22Rv1 (cell line): ENCODE results near the gene MYCBPAP.

Experiments
- ZFX ChIP-seq: fragments of 450-650 bp; IDR thresholded peaks from 2 replicates; pipeline ENCODE4 v1.6.1; 2017; ENCODE audit warnings: antibody characterized with exemption, borderline replicate concordance
- TF ChIP-seq, protein P1 (sequence below): fragments of 450-650 bp; IDR thresholded peaks from 2 replicates; pipeline ENCODE4 v1.5.1; 2017; ENCODE audit warnings: mild to moderate bottlenecking

DNA sequence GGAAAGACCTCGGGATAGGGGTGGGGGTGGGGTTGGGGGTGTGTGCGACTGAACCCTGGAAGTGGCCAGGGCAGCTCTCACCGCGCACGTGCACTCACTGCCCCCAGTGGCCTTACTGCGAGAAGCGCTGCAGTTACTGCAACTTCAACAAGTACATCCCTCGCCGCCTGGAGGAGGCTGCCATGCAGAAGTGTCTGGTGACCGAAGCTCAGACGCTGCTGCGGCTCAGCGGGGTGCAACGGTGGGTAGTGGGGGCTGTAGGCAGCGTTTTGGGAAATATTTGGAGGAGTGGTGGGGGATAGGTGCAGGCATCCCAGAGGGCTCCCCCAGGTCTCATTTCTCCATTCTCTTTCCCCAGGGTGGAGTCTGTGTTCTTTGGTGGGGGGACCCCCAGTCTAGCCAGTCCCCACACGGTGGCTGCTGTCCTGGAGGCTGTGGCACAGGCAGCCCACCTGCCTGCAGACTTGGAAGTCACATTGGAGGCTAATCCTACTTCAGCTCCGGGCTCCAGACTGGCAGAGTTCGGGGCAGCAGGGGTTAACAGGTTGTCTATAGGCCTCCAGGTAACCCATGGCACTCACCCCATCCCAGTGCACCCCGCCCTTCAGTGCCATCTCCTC lies 28.6 kb upstream of the MYCBPAP start:
- TF ChIP-seq, protein P1, sequence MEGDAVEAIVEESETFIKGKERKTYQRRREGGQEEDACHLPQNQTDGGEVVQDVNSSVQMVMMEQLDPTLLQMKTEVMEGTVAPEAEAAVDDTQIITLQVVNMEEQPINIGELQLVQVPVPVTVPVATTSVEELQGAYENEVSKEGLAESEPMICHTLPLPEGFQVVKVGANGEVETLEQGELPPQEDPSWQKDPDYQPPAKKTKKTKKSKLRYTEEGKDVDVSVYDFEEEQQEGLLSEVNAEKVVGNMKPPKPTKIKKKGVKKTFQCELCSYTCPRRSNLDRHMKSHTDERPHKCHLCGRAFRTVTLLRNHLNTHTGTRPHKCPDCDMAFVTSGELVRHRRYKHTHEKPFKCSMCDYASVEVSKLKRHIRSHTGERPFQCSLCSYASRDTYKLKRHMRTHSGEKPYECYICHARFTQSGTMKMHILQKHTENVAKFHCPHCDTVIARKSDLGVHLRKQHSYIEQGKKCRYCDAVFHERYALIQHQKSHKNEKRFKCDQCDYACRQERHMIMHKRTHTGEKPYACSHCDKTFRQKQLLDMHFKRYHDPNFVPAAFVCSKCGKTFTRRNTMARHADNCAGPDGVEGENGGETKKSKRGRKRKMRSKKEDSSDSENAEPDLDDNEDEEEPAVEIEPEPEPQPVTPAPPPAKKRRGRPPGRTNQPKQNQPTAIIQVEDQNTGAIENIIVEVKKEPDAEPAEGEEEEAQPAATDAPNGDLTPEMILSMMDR: peak; percentile 64
- TF ChIP-seq ZFX: no peak
